ENCODE data around the gene SERPINA12.

- TF ChIP-seq CTCF (conservative IDR thresholded peaks at IDR 0.05; ENCODE audit: low read depth in 2 of 2) (no peak), ZNF331 (CRISPR knock-in tag; IDR thresholded peaks at IDR 0.05; ENCODE audit: low read depth) (no peak), CREB1 (CRISPR knock-in tag; IDR thresholded peaks at IDR 0.05; ENCODE audit: low read depth) (no peak), EZH2phosphoT487 (IDR thresholded peaks at IDR 0.05; ENCODE audit: unreplicated experiment) (no peak), EZH2 (IDR thresholded peaks at IDR 0.05; ENCODE audit: low read depth, unreplicated experiment) (no peak), JUNB (IDR thresholded peaks at IDR 0.05; ENCODE audit: unreplicated experiment) (no peak), POLR2AphosphoS5 (IDR thresholded peaks at IDR 0.05; ENCODE audit: low read depth) (no peak)
- TF ChIP-seq, protein P1, sequence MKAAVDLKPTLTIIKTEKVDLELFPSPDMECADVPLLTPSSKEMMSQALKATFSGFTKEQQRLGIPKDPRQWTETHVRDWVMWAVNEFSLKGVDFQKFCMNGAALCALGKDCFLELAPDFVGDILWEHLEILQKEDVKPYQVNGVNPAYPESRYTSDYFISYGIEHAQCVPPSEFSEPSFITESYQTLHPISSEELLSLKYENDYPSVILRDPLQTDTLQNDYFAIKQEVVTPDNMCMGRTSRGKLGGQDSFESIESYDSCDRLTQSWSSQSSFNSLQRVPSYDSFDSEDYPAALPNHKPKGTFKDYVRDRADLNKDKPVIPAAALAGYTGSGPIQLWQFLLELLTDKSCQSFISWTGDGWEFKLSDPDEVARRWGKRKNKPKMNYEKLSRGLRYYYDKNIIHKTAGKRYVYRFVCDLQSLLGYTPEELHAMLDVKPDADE (IDR thresholded peaks at IDR 0.05): no peak
- TF ChIP-seq, protein P2, sequence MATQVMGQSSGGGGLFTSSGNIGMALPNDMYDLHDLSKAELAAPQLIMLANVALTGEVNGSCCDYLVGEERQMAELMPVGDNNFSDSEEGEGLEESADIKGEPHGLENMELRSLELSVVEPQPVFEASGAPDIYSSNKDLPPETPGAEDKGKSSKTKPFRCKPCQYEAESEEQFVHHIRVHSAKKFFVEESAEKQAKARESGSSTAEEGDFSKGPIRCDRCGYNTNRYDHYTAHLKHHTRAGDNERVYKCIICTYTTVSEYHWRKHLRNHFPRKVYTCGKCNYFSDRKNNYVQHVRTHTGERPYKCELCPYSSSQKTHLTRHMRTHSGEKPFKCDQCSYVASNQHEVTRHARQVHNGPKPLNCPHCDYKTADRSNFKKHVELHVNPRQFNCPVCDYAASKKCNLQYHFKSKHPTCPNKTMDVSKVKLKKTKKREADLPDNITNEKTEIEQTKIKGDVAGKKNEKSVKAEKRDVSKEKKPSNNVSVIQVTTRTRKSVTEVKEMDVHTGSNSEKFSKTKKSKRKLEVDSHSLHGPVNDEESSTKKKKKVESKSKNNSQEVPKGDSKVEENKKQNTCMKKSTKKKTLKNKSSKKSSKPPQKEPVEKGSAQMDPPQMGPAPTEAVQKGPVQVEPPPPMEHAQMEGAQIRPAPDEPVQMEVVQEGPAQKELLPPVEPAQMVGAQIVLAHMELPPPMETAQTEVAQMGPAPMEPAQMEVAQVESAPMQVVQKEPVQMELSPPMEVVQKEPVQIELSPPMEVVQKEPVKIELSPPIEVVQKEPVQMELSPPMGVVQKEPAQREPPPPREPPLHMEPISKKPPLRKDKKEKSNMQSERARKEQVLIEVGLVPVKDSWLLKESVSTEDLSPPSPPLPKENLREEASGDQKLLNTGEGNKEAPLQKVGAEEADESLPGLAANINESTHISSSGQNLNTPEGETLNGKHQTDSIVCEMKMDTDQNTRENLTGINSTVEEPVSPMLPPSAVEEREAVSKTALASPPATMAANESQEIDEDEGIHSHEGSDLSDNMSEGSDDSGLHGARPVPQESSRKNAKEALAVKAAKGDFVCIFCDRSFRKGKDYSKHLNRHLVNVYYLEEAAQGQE (IDR thresholded peaks at IDR 0.05; ENCODE audit: unreplicated experiment): no peak
These were observed 30.8 kb downstream of the SERPINA12 start for GRCh38 chr14:94478420-94478819.
